ENCODE results near the gene NUP43.
"Not testable (repeated sequence)": the region's sequence is repeated elsewhere in the genome, so short reads cannot be mapped to it uniquely, and the experiment has no call there.

Gene NUP43

DNA sequence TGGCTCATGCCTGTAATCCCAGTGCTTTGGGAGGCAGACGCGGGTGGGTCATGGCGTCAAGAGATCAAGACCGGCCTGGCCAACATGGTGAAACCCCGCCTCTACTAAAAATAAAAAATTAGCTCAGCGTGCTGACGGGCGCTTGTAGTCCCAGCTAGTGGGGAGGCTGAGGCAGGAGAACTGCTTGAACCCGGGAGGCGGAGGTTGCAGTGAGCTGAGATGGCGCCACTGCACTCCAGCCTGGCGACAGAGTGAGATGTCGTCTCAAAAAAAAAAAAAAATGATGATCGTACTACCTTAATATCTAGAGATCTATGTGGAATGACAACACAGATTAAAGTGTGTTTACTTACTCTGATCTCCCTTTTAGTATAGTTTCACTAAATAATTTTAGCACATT, 64.5 kb downstream of the NUP43 start:
- H3K9me3 Mint-ChIP-seq, H3K27ac Mint-ChIP-seq, H3K27me3 Mint-ChIP-seq, H3K4me3 Mint-ChIP-seq: not testable (repeated sequence)
- Mint-ChIP-seq H3K4me1 (peaks cover 20% of the 10 kb centered on the region), H3K36me3 (peaks cover 14% of the 10 kb centered on the region)

DNA sequence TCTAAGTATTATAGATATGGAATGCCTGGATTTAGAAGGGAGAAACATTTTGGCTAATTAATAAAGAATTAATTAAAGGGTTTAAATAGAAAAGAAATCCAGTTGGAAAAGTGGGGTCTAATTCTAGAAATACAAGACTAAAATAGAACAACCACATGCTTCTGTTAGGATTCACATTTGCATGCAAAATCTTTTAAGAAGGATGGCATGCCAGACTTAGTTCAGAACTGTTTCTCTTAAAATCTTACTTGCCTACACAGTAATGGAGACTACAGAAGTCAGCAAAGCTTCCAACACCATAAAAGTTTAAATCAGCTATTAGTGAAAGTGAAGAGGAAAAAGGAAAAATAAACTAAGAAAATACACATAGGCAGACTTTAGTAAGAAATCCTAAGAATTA, 65.1 kb downstream of the NUP43 start:
- H3K9me3 Mint-ChIP-seq, result no peaks in the 10 kb centered on the region
- no peak overlapping the region for H3K4me3 Mint-ChIP-seq
- H3K4me1 Mint-ChIP-seq, result peaks cover 13% of the 10 kb centered on the region
- no peaks in the 10 kb centered on the region for H3K27me3 Mint-ChIP-seq
- no peak overlapping the region for H3K27ac Mint-ChIP-seq
- peaks cover 13% of the 10 kb centered on the region for H3K36me3 Mint-ChIP-seq

DNA sequence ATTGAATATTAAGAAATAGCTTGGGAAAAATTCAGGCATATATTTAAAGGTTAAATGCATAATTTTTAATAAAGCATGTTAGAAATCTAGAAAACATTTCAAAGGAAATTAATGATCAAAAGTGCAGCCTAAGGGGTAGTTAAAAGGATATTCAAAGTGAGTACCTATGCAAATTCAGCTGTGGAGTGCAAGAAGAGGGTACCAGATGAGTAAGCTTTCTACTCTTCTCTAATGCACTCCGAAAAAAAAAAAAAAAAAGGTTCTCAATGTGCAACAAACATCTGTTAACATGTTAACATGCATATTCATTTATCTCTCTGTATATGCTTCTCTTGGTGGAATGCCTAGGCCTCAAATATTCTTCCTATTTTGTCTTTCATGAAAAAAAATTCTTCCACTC, 65.8 kb downstream of the NUP43 start:
- Mint-ChIP-seq H3K27me3 (no peaks in the 10 kb centered on the region), H3K36me3 (peaks cover 13% of the 10 kb centered on the region), H3K27ac (no peak overlapping the region), H3K4me1 (peaks cover 13% of the 10 kb centered on the region), H3K9me3 (no peaks in the 10 kb centered on the region), H3K4me3 (no peak overlapping the region)

All from activated naive CD4-positive, alpha-beta T cell treated with anti-CD3 and anti-CD28 coated beads, Interleukin-2, amount 50 U/mL, for 24 hours (primary cell).